ENCODE measurements around the gene CEMIP2.
A peak's percentile ranks its signal among the peaks of the same experiment; 100 is the strongest.

The CEMIP2 gene

DNA sequence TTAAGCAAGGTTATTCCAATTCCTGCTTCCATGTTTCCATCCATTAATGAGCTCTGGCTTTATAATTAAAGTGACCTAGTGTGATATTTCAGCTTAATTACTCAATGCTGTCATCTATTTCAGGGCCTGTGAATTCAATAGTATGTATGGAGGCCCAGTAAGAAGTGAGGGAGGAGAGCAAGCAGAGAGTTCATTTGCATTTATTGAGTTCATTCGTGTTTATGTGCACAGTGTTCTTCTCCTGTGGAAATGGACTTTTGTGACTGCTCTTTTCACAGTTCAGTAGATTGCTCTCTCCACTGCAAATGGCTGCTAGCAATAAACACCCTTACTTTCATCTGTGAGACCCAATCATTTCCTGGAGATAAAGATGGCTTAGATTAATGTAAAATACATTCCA is 130.9 kb downstream of the CEMIP2 start:
- peak; percentile 13 for DNase-seq

DNA sequence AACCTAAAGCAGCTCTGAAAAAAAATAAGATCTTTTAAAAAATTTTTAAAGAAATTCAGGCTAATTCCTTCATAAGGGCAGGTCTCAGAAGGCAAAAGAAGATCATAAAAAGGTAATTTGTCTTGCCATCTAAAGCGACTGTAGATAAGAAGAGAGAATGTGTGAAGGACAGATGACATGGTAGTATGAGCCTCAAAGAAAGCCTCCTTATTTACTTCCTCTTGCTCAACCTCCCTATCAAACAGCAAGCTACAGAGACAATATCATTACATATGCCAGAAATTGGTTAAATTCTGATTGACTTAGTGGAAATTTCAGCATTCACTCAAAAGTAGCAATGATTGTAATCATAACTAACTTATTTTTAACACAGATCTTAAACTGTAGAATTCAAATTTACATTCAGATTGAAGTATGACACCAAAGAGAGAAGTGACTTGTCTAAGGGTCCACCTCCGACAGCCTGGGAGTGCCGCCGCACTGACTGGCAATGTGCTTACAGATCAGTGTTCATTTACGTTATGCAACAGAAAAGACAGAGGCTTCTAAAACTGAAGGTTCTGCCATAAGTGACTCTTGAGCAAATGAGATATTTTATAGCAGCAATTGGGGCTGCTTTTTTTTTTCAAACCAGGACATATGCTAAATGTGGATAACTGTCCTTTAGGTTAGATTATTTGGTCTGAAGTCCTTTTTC is 132.0 kb downstream of the CEMIP2 start:
- no peak for DNase-seq

- no peak for DNase-seq
Measured at GRCh38 chr9:71634752-71635151, 133.6 kb downstream of the CEMIP2 start.
